Testis (tissue), 2 donors: ENCODE measurements around the gene ZNF516.

ENCODE experiments used
- POLR2A ChIP-seq: fragments of 450-650 bp; IDR thresholded peaks from one replicate; pipeline ENCODE4 v1.6.1; 2017; ENCODE audit warnings: antibody characterized with exemption, mild to moderate bottlenecking, moderate library complexity
- TF ChIP-seq, protein P1 (sequence below), 3 experiments: fragments of 450-650 bp in 2 of 3; fragments of 200-600 bp in 1 of 3; sonication (generic) in 1 of 3; IDR thresholded peaks; one replicate each; pipeline ENCODE4 v1.5.1; 2016 to 2019; ENCODE audit warnings: antibody characterized with exemption in 3 of 3, mild to moderate bottlenecking in 2 of 3, moderate library complexity in 1 of 3

DNA sequence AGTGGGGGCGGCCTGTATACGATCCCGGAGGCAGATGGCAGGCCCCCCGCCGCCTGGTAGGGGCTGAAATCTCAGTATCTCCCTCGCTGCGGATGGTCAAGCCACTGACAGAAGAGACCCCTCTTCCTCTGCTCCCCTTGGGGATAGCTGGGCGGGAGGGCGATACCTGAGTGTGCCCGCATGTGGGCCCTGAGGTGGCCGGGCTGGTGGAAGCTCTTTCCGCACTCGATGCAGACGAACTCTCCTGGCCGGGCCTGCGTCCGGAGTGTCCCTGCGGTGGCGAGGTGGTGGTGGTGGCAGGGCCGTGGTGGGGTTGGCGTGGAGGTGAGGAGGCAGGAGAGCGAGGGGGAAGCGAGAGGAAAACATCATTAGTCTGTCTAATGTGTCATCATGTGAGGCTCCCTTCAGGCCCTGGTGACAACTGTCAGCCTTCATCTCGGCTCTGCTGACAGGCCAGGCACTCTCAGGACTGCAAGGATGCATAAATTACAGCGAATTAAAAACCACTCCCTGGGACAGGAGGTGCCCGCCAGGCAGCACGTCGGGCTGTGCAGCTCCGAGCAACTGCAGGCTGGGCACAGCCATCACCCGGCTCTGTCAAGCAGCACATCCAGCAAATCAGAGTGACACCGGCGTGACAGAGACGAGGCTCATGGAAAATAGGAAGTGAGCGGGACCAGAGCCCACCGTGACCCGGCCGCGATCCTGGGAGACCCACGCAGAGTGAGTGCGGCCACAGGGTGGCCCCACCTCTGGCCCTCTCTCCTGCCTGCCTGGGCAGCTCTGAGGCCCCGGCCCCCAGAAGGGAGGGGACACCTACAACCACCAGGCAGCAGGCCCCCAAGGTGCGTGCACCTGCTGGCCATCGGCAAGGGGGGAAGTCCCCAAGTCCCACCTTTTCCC is 123.5 kb downstream of the ZNF516 start:
- TF ChIP-seq, protein P1, sequence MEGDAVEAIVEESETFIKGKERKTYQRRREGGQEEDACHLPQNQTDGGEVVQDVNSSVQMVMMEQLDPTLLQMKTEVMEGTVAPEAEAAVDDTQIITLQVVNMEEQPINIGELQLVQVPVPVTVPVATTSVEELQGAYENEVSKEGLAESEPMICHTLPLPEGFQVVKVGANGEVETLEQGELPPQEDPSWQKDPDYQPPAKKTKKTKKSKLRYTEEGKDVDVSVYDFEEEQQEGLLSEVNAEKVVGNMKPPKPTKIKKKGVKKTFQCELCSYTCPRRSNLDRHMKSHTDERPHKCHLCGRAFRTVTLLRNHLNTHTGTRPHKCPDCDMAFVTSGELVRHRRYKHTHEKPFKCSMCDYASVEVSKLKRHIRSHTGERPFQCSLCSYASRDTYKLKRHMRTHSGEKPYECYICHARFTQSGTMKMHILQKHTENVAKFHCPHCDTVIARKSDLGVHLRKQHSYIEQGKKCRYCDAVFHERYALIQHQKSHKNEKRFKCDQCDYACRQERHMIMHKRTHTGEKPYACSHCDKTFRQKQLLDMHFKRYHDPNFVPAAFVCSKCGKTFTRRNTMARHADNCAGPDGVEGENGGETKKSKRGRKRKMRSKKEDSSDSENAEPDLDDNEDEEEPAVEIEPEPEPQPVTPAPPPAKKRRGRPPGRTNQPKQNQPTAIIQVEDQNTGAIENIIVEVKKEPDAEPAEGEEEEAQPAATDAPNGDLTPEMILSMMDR (IDR thresholded peaks at IDR 0.05), result no peak
- TF ChIP-seq POLR2A, result no peak
